Measurements from ENCODE around the gene RNF126.

GRCh38 chr19:686589-687297 lies 23.7 kb upstream of the RNF126 start:
- TF ChIP-seq RAD21 (IDR thresholded peaks at IDR 0.05; ENCODE audit: low read depth) = no peak
- no peak for TF ChIP-seq FOXM1 (IDR thresholded peaks at IDR 0.05; ENCODE audit: borderline replicate concordance, low read depth)
- no peak for TF ChIP-seq YY1 (IDR thresholded peaks at IDR 0.05; ENCODE audit: low read depth)
- no peak for TF ChIP-seq CREB1 (IDR thresholded peaks at IDR 0.05; ENCODE audit: low read depth)
- no peak for TF ChIP-seq EP300 (IDR thresholded peaks at IDR 0.05; ENCODE audit: borderline replicate concordance)
- TF ChIP-seq CEBPB (IDR thresholded peaks at IDR 0.05) = no peak
- TF ChIP-seq, protein P1, sequence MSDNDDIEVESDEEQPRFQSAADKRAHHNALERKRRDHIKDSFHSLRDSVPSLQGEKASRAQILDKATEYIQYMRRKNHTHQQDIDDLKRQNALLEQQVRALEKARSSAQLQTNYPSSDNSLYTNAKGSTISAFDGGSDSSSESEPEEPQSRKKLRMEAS (IDR thresholded peaks at IDR 0.05) = no peak

All from Ishikawa (cell line).